Pericardium fibroblast (primary cell): Measurements from ENCODE around the gene SNTB2. TPM values are rescaled to one million over a fixed set of nuclear protein-coding genes. Genes with fewer than 3 reads are reported as not detected.

Experiments
- total RNA-seq: library from RNA; depleted of rRNA; stranded (reverse); fragments of >200 nt; gene quantifications from 2 replicates; pipeline ENCODE4 v1.2.3, GENCODE V29; 2015

Gene SNTB2
- 26.6 and 54.3 TPM in 2 replicates for total RNA-seq

DNA sequence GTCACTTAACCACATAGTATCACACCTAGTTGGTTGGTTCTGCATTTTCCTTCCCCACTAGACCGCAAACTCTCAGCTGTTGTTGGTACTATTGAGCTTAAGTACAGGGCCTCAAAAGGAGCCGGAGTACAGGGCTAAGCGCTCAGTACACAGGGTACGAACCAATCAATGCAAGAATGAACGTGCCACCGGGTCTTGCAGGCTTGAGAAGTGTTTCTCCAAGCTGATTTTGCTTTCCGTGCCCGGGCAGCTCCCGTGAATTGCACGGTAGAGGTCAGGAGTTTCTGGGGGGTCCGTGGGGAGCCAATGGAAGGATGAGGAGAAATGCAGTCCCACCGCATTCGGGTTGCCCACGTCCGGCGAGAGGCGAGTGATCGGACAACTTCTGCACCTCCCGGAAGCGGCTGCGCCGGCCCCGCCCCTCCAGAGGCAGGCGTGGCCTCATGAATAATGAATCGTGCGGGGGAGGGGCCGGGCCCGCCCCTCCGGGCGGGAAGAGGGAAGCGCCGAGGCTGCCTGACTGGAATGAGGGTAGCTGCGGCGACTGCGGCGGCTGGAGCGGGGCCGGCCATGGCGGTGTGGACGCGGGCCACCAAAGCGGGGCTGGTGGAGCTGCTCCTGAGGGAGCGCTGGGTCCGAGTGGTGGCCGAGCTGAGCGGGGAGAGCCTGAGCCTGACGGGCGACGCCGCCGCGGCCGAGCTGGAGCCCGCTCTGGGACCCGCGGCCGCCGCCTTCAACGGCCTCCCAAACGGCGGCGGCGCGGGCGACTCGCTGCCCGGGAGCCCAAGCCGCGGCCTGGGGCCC, at the start of gene SNTB2:
Gene SNTB2 (plus strand): TSS at position 523 of the 804 bp plus-strand sequence. CDS start 3 bp downstream, at position 526.

GRCh38 chr16:69310653-69311532, 123.9 kb downstream of the SNTB2 start, which contains the start of gene VPS4A:
TSS of gene VPS4A (plus strand) at chr16:69311350. CDS start at chr16:69311512, 162 bp downstream.

DNA sequence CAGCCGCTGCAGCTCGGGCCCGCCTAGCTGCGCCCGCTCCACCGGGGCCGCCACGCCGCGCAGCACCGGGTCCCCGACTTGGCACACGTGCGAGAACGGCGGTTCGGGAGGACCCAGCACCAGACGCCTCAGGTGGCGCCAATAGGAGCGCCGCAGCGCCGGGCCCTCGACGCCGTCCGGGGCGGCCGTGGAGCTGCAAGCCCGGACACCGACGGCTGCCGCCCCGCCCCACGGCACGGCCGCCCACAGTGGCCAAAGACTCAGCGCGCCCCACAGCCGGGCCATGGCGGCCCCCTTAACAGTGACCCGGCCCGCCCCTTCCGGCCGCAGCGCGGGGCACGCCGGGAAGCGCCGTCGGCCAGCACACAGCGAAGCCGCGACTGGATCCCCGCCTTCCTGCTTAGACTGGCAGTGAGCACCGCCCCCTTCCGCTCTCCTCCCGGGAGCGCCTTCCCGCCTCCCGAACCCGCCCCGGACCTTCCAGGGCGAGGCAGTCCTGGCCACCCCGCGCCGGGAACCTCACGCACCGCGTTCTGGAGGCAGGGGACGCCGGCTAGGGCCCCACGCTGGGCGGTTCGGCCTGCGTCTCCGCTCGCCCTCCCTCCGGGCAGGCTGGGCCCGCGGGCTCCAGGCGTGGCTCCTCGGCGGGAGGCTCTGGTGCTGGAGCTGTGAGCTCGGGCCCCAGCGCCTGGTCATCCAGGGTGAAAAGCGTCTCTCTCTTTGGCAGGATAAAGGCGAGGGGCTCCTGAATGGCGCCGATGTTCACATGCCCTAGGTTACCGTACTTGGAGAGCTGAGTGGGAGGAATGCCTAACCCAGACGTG, 143.5 kb downstream of the SNTB2 start, which contains the start of gene PDF:
Gene PDF (minus strand): TSS at position 303 of the 824 bp plus-strand sequence. CDS start 18 bp downstream, at position 285.

GRCh38 chr16:69339289-69340094, 152.5 kb downstream of the SNTB2 start, which contains the start of the genes COG8 and NIP7:
TSS of gene COG8 (minus strand) at chr16:69339564. CDS start at chr16:69339552, 12 bp downstream.
TSS of gene NIP7 (plus strand) at chr16:69339772. CDS start at chr16:69339830, 58 bp downstream.

GRCh38 chr16:69351309-69352027, 164.5 kb downstream of the SNTB2 start, which contains the start of gene TMED6:
TSS of gene TMED6 (minus strand) at chr16:69351786. CDS start at chr16:69351753, 33 bp downstream.

Other genes starting within 250 kb of the SNTB2 start
- 0.68 and 1.2 TPM in 2 replicates for gene HAS3, start 81.5 kb upstream of the SNTB2 start, total RNA-seq
- gene CHTF8, start 54.6 kb upstream of the SNTB2 start, total RNA-seq, result 45.2 and 62.1 TPM in 2 replicates
- gene UTP4, start 54.5 kb upstream of the SNTB2 start, total RNA-seq, result 15.8 and 17.8 TPM in 2 replicates
- gene VPS4A, start 124.2 kb downstream of the SNTB2 start, total RNA-seq, result 30.6 and 31.2 TPM in 2 replicates
- gene PDF, start 143.4 kb downstream of the SNTB2 start, total RNA-seq, result 18.8 and 20.9 TPM in 2 replicates
- gene COG8, start 152.4 kb downstream of the SNTB2 start, total RNA-seq, result 38.6 and 51.7 TPM in 2 replicates
- 13.5 and 14.7 TPM in 2 replicates for gene NIP7, start 152.6 kb downstream of the SNTB2 start, total RNA-seq
- not detected in 2 replicates for gene TMED6, start 164.6 kb downstream of the SNTB2 start, total RNA-seq
- 5.0 and 11.2 TPM in 2 replicates for gene TERF2, start 198.8 kb downstream of the SNTB2 start, total RNA-seq
- gene CYB5B, start 237.5 kb downstream of the SNTB2 start, total RNA-seq, result 44.6 and 47.2 TPM in 2 replicates